GM18526 (cell line): ENCODE measurements around the gene HTR3B.

ENCODE experiments used
- POLR2A ChIP-seq: IDR thresholded peaks from 3 replicates; pipeline ENCODE4 v1.6.1; 2011; ENCODE audit not compliant: insufficient read length; ENCODE audit errors: extremely low read depth

HTR3B gene

DNA sequence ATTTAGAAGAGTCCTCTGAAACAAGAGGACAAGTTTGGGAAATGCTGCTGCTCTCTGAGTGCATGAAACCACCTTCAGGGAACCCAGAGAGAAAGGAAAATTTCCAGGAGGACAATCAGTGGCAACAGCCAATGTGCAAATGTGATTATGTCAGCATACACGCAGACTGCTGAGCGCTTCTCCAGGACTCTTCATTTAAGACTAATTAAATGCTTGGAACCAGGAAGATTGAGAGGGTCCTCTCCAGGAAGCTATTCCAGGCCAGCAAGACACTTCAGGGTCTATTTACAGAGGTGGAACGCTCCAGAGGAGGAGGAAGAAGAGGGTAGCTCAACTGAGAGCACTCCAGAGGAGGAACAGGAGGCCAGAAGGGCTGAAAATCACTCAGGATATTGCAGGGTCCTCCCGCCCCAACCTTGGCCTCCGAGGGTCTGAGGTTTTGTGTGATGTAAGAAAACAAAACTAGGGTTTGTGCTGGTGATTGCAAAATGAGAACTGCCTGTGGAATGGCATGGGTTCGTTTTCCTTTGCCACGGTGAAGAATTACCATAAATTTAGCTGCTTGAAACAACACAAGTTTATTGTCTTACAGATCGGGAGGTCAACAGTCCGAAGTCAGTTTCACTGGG lies 56.2 kb downstream of the HTR3B start:
- no peak for TF ChIP-seq POLR2A

DNA sequence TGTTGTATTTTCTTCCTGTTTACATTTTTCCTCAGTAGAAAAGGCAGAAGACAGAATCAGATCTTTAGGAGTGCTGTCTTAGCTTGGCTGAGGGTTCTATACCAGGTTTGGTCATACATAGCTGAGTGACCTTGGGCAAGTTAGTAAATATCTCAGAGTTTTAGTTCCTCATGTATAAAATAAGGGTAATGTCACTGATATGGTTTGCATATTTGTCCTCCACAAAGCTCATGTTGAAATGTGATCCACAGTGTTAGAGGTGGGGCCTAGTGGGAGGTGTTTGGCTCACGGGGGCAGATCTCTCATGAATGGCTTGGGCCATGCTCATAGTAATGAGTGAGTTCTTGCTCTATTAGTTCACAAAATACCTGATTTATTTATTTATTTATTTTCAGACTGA lies 62.8 kb downstream of the HTR3B start:
- TF ChIP-seq POLR2A = no peak

DNA sequence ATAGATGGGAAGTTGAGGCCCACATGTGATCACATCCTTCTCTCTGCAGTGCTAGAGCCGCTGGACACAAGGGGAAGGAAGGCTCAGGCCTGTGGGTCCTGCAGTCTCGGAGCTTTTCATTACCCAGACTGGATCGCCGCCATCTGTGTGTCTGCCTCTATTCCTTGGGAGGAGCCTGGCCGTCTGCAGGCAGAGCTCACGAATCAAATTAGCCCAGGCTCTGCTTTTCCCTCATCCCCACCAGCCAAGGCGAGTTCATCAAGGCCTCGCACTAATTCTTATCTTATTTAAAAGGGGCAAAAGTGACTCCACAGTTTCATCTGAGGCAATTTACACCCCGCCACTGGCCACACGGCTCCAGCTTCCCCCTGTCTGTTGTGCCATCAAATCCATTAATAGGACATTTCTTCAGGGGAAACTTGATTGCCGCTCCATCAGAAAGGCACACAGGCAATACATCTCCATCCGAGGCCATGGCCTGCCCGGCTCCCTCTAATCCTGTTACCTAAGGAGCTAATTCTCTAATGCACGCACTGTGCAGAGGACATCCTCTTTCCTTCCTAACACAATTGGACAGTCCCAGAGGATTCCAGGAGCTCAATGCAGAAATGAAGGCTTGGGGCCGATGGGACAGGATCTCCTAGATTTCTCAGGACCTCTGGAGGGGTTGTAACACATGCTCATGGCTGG lies 67.1 kb downstream of the HTR3B start:
- TF ChIP-seq POLR2A = no peak

DNA sequence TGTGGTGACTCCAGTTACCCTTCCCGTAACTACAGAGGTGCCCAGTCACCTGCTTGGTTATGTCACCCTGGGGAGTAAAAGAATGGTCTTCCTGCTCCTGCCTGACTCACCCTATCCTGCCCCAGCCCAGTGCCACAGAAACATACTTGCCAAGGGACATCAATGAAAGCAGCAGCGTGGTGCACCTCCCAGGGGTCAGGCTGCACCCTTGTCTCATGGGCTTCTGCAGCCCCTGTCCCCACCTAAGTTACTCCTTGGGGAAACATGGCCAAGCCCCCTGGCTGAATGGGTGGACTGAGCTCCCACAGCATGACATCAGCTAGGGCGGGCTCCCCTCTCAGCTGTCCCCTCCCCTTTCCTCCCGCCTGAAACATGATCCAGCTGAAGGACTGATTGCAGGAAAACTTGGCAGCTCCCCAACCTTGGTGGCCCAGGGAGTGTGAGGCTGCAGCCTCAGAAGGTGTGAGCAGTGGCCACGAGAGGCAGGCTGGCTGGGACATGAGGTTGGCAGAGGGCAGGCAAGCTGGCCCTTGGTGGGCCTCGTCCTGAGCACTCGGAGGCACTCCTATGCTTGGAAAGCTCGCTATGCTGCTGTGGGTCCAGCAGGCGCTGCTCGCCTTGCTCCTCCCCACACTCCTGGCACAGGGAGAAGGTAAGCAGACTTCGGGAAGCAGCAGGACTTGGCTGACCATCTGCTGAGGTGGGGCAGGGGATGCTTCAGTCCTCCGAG lies 70.3 kb downstream of the HTR3B start, which contains the start of gene HTR3A:
Gene HTR3A, plus strand, starts transcription at position 368 of the 730 bp plus-strand sequence. Its CDS starts 218 bp downstream, at position 586.
- no peak for TF ChIP-seq POLR2A

DNA sequence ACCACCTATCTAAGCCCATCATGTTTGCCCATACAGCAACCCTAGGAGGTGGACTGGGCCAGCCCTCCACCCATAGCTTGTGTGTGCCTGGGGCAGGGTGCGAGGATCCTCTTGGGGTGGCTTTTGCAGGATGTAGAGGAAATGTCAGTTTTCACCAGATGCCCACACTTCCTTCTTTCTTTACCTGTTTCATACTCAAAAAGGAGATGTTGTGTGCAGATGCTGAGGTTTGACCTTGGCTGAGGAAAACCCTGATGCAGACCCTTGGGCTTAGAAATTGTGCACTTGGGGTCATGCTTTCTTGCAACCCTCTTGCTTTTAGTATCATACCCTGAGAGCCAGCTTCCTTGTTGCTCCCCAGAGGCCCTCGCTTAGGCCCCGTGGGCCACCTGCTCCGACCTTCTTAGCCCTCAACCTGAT lies 72.5 kb downstream of the HTR3B start:
- no peak for TF ChIP-seq POLR2A

DNA sequence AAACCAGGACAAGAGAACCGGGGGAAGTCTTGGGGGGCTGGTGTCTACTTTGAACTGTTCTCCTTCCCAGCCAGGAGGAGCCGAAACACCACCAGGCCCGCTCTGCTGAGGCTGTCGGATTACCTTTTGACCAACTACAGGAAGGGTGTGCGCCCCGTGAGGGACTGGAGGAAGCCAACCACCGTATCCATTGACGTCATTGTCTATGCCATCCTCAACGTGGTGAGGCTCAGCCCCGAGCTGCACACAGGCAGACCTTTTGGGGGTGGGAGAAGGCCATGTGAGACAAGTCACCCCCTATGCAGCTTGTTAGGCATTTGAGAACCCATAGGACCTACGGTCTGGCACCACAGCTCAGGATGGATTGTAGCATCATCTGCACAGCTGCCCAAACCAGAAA lies 73.1 kb downstream of the HTR3B start:
- no peak for TF ChIP-seq POLR2A

DNA sequence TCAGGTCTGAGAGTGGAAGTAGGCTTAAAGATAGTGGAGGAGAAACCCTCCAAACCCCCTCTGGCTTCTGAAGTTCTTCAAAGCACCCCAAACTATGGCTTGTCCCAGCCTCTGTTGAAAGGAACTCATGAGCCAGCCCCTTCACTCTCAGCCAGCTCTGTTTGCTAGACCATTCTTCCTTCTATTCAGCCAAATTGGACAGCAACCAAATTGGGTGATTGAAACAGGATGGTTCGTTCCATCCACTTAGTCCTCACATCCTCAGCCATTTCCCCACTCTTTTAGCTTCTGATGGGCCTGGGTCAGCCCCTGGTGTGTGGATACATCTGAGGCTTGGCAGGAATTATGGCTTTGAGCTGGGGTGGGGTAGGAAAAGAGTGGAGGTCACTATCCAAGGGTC lies 74.8 kb downstream of the HTR3B start:
- TF ChIP-seq POLR2A = no peak

DNA sequence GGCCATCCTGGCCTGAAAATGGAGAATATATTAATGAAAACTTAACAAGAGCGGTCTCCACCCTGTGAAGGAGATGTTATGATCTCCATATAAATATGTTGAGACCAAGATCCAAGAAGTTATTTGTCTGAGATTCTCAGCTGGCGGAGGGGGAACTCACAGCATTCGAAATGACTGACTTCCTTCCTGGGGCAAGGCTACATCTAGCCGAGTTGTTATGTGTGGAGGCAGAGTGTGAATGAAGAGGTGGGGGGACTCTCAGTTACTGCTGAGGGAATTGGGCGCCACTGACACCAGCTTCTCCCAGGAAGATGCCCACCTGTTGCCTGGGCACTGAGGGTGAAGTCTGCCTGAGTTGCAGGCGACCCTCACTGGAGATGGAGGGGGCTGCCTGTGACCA lies 76.2 kb downstream of the HTR3B start:
- TF ChIP-seq POLR2A = no peak

DNA sequence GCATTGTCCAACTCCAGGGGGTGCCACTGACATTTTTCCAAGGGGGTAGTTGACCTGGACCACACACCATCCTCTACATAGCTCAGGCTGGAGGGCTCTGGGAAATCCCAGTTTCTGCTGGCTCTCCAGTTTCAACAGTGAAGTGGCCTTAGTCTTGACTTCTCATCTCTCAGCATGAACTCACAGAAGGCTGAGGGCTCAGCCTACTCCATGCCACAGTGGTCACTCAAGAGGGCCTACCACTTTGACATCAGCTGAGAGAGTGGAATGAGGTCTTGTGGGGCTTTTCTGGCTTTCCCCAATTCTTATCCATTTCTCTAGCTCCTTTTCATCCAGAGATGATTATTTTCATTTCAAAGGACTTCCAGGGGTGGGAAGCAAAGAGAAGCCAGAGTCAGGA lies 77.7 kb downstream of the HTR3B start:
- no peak for TF ChIP-seq POLR2A

DNA sequence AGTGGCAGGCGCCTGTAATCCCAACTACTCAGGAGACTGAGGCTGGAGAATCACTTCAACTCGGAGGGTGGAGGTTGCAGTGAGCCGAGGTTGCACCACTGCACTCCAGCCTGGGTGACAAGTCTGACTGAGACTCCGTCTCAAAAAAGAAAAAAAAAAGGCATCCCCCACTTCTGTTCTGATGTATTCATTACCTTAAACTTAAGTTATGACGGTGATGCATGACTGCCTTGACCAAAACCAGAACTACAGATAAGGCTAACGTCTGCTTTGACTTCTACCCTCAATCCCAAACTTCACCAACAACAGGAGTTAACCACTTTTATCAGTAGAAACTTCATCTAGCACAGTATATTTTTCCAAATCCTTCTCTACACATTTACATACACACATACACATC lies 80.2 kb downstream of the HTR3B start:
- no peak for TF ChIP-seq POLR2A

DNA sequence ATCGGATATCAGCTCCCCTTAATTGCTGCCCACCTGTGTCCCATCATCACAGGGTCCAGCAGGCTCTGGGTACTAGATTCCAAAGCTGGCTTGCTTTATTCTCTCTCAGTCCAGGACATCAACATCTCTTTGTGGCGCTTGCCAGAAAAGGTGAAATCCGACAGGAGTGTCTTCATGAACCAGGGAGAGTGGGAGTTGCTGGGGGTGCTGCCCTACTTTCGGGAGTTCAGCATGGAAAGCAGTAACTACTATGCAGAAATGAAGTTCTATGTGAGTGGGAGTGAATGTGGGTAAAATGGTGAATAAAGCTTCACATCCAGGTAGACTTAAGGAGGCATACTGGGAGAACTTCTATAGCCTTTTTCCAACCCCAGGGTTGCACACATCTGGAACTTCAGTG lies 81.3 kb downstream of the HTR3B start:
- no peak for TF ChIP-seq POLR2A

DNA sequence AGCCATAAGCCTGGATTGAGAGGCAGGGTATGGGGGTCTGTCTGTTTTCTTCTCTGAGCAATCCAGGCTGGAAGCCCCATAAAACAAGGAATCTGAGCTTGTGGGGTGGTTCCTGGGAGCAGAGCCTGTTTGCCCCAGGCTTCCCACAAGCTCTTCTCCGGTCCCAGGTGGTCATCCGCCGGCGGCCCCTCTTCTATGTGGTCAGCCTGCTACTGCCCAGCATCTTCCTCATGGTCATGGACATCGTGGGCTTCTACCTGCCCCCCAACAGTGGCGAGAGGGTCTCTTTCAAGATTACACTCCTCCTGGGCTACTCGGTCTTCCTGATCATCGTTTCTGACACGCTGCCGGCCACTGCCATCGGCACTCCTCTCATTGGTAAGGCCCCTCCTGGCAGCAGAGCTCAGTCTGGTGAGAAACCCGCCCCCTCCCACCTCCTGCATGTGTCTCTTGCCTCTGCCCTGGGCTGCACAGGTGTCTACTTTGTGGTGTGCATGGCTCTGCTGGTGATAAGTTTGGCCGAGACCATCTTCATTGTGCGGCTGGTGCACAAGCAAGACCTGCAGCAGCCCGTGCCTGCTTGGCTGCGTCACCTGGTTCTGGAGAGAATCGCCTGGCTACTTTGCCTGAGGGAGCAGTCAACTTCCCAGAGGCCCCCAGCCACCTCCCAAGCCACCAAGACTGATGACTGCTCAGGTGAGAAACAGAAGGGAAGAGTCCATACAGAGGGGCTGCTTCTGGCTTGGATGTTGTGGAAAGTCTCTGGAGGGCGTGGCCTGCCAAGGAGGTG lies 82.0 kb downstream of the HTR3B start:
- no peak for TF ChIP-seq POLR2A

DNA sequence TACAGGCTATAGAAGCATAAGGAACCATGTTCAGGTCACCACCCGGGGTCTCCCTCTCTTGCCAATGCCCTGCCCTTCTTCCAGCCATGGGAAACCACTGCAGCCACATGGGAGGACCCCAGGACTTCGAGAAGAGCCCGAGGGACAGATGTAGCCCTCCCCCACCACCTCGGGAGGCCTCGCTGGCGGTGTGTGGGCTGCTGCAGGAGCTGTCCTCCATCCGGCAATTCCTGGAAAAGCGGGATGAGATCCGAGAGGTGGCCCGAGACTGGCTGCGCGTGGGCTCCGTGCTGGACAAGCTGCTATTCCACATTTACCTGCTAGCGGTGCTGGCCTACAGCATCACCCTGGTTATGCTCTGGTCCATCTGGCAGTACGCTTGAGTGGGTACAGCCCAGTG lies 84.8 kb downstream of the HTR3B start:
- TF ChIP-seq POLR2A = no peak

DNA sequence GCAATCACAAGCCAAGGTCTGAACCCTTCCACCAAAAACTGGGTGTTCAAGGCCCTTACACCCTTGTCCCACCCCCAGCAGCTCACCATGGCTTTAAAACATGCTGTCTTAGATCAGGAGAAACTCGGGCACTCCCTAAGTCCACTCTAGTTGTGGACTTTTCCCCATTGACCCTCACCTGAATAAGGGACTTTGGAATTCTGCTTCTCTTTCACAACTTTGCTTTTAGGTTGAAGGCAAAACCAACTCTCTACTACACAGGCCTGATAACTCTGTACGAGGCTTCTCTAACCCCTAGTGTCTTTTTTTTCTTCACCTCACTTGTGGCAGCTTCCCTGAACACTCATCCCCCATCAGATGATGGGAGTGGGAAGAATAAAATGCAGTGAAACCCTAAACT lies 85.3 kb downstream of the HTR3B start:
- no peak for TF ChIP-seq POLR2A

DNA sequence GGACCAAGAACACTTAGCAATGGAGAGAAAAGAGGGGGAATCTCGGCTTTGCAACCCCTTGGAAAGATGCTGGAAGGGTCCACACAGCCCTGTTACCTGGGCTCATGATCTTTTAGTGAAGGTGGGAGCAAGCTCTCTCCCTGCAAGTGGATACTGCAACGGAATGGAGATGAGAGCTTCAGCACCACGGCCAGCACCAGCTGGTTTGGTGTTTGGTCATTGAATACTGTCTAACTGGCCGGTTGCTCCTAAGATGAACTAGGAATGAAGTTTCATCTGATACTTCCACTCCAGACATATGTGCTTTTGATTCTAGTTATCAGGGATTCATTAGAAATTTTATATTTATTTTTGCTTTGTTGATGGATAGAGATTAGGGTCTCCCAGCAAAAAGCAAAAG lies 86.6 kb downstream of the HTR3B start:
- no peak for TF ChIP-seq POLR2A

DNA sequence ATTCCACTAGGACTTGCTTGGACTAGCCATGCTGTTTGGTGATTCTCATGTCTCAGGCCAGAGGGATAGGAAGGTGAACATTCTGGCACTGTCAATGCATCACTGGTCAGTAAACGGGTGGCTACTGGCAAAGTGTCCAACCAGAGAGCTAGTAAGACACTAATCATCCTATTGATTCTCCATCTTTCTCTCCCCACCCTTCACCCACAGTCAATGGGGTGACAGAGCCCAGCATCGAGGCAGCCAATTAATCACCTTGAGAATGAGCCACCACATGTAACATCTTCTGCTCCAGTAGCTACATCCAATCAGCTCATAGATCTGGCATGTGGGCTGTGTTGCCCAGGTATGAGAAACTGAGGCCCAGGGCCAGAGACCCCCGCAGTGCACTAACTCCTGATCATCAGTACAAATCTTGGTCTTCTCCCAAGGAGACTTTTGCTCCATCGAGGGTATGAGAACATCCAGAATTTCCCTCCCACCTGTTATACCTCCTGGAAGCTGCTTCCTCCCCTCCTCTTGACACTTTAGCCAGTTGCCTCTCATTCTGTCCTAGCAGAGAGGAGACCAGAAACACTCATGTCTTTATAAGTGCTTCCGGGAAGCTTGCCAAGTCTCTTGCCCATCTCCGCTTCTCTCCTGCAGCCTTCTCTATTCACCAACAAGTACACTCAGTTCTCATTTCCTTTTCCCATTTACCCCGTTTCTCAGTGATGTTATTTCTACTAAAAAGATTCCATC lies 87.3 kb downstream of the HTR3B start:
- TF ChIP-seq POLR2A = no peak
